ENCODE data around the gene SCAMP5.

SCAMP5 gene

GRCh38 chr15:75063338-75063737 is 68.0 kb downstream of the SCAMP5 start:
- Histone ChIP-seq H3K9ac (ENCODE audit: insufficient read length, low read depth) (no peak overlapping the region), H3K9me3 (ENCODE audit: insufficient read depth, low read length) (peaks cover 13% of the 10 kb centered on the region), H3K4me3 (ENCODE audit: insufficient read length, low read depth) (no peak overlapping the region), H3K27me3 (ENCODE audit: insufficient read depth, insufficient read length) (no peaks in the 10 kb centered on the region), H3K4me1 (ENCODE audit: insufficient read depth, insufficient read length) (peaks cover 3% of the 10 kb centered on the region), H3K36me3 (ENCODE audit: insufficient read depth, insufficient read length, low read length) (no peaks in the 10 kb centered on the region)
- DNase-seq (ENCODE audit: low read depth, low spot score): no peak
- TF ChIP-seq YY1 (IDR thresholded peaks at IDR 0.05; ENCODE audit: insufficient read depth, insufficient read length) (no peak), SUZ12 (IDR thresholded peaks at IDR 0.05; ENCODE audit: extremely low read depth, insufficient read depth, insufficient read length) (no peak), ZNF274 (IDR thresholded peaks at IDR 0.05; ENCODE audit: low read depth, low read length) (no peak)

DNA sequence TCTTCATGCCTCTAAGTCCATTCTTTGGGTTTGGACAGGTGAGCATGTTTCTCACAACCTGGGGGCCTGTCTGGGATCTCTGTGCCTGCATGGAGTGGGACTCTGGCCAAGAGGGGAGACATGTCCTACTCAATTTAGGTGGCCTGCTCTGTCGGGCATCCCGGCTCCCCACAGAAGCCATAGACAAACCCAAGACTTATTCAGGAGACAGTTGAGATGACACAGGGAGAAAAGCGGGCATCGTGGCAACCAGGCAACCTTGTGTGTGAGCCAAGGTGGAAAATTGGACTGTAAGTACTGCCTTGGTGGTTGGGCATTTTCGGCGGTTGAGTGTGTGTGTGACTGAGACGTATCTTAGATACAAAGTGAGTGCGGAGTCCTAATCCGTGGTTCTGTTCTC is 68.5 kb downstream of the SCAMP5 start:
- no peak for DNase-seq (ENCODE audit: low read depth, low spot score)
- Histone ChIP-seq H3K4me1 (ENCODE audit: insufficient read depth, insufficient read length) (no peaks in the 10 kb centered on the region), H3K9ac (ENCODE audit: insufficient read length, low read depth) (no peak overlapping the region), H3K27me3 (ENCODE audit: insufficient read depth, insufficient read length) (no peaks in the 10 kb centered on the region), H3K36me3 (ENCODE audit: insufficient read depth, insufficient read length, low read length) (no peaks in the 10 kb centered on the region), H3K4me3 (ENCODE audit: insufficient read length, low read depth) (no peak overlapping the region), H3K9me3 (ENCODE audit: insufficient read depth, low read length) (peaks cover 13% of the 10 kb centered on the region)
- TF ChIP-seq YY1 (IDR thresholded peaks at IDR 0.05; ENCODE audit: insufficient read depth, insufficient read length) (no peak), ZNF274 (IDR thresholded peaks at IDR 0.05; ENCODE audit: low read depth, low read length) (no peak), SUZ12 (IDR thresholded peaks at IDR 0.05; ENCODE audit: extremely low read depth, insufficient read depth, insufficient read length) (no peak)

DNA sequence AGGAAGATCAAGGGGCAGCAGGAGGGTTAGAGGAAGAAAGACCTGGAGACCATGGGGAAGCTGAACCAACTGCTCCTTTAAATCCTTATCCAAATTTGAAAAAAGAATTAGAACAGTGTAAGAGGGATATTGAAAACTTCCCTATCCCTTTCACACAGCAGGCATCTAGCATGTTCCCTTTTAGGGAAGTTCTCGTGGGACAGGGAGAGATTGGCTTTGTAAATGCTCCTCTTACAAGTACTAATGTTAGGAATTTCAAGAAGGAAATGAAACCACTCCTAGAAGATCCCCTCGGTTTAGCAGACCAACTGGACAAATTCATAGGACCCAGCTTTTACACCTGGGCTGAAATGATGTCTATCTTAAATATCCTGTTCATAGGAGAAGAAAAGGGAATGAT is 69.5 kb downstream of the SCAMP5 start:
- no peaks in the 10 kb centered on the region for H3K36me3 ChIP-seq (ENCODE audit: insufficient read depth, insufficient read length, low read length)
- H3K9ac ChIP-seq (ENCODE audit: insufficient read length, low read depth): no peak overlapping the region
- no peak overlapping the region for H3K4me3 ChIP-seq (ENCODE audit: insufficient read length, low read depth)
- no peak for DNase-seq (ENCODE audit: low read depth, low spot score)
- H3K27me3 ChIP-seq (ENCODE audit: insufficient read depth, insufficient read length): no peaks in the 10 kb centered on the region
- peaks cover 13% of the 10 kb centered on the region for H3K9me3 ChIP-seq (ENCODE audit: insufficient read depth, low read length)
- peaks cover 4% of the 10 kb centered on the region for H3K4me1 ChIP-seq (ENCODE audit: insufficient read depth, insufficient read length)
- TF ChIP-seq SUZ12 (IDR thresholded peaks at IDR 0.05; ENCODE audit: extremely low read depth, insufficient read depth, insufficient read length) (no peak), ZNF274 (IDR thresholded peaks at IDR 0.05; ENCODE audit: low read depth, low read length) (no peak), YY1 (IDR thresholded peaks at IDR 0.05; ENCODE audit: insufficient read depth, insufficient read length) (no peak)

DNA sequence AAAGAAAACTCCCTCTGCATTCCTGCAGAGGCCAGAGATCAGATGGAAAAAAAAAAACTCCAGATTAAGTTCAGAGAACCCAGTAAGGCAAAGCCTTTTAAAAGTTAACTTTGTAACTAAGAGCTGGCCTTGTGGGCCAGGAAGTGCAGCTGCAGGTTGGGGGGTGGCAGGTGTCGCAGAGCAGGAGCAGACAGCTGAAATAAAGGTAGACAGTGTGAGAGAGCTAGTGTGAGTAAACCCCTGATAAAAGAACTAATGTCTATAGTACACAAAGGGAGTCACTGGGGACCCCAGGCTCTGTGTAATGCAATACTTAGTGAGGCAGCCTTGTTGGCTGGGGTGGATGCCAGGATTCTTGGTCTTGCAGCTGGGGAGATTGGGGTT is 70.1 kb downstream of the SCAMP5 start:
- no peaks in the 10 kb centered on the region for H3K36me3 ChIP-seq (ENCODE audit: insufficient read depth, insufficient read length, low read length)
- peaks cover 13% of the 10 kb centered on the region for H3K9me3 ChIP-seq (ENCODE audit: insufficient read depth, low read length)
- no peak overlapping the region for H3K9ac ChIP-seq (ENCODE audit: insufficient read length, low read depth)
- peaks cover 4% of the 10 kb centered on the region for H3K4me1 ChIP-seq (ENCODE audit: insufficient read depth, insufficient read length)
- no peak for DNase-seq (ENCODE audit: low read depth, low spot score)
- TF ChIP-seq ZNF274 (IDR thresholded peaks at IDR 0.05; ENCODE audit: low read depth, low read length) (no peak), YY1 (IDR thresholded peaks at IDR 0.05; ENCODE audit: insufficient read depth, insufficient read length) (no peak), SUZ12 (IDR thresholded peaks at IDR 0.05; ENCODE audit: extremely low read depth, insufficient read depth, insufficient read length) (no peak)
- H3K27me3 ChIP-seq (ENCODE audit: insufficient read depth, insufficient read length): no peaks in the 10 kb centered on the region
- H3K4me3 ChIP-seq (ENCODE audit: insufficient read length, low read depth): no peak overlapping the region

GRCh38 chr15:75065851-75066509 is 70.6 kb downstream of the SCAMP5 start:
- no peak for TF ChIP-seq ZNF274 (IDR thresholded peaks at IDR 0.05; ENCODE audit: low read depth, low read length)
- no peak for TF ChIP-seq YY1 (IDR thresholded peaks at IDR 0.05; ENCODE audit: insufficient read depth, insufficient read length)
- no peak for TF ChIP-seq SUZ12 (IDR thresholded peaks at IDR 0.05; ENCODE audit: extremely low read depth, insufficient read depth, insufficient read length)
- peaks cover 7% of the 10 kb centered on the region for H3K4me1 ChIP-seq (ENCODE audit: insufficient read depth, insufficient read length)
- H3K4me3 ChIP-seq (ENCODE audit: insufficient read length, low read depth): no peak overlapping the region
- H3K9ac ChIP-seq (ENCODE audit: insufficient read length, low read depth): no peak overlapping the region
- peak; percentile 47 for DNase-seq (ENCODE audit: low read depth, low spot score)
- H3K9me3 ChIP-seq (ENCODE audit: insufficient read depth, low read length): peaks cover 13% of the 10 kb centered on the region
- no peaks in the 10 kb centered on the region for H3K36me3 ChIP-seq (ENCODE audit: insufficient read depth, insufficient read length, low read length)
- H3K27me3 ChIP-seq (ENCODE audit: insufficient read depth, insufficient read length): no peaks in the 10 kb centered on the region

- Histone ChIP-seq H3K4me3 (ENCODE audit: insufficient read length, low read depth) (no peak overlapping the region), H3K27me3 (ENCODE audit: insufficient read depth, insufficient read length) (no peaks in the 10 kb centered on the region), H3K9me3 (ENCODE audit: insufficient read depth, low read length) (peaks cover 13% of the 10 kb centered on the region), H3K4me1 (ENCODE audit: insufficient read depth, insufficient read length) (peaks cover 7% of the 10 kb centered on the region), H3K9ac (ENCODE audit: insufficient read length, low read depth) (no peak overlapping the region), H3K36me3 (ENCODE audit: insufficient read depth, insufficient read length, low read length) (no peaks in the 10 kb centered on the region)
- TF ChIP-seq ZNF274 (IDR thresholded peaks at IDR 0.05; ENCODE audit: low read depth, low read length): no peak
- TF ChIP-seq SUZ12 (IDR thresholded peaks at IDR 0.05; ENCODE audit: extremely low read depth, insufficient read depth, insufficient read length): no peak
- DNase-seq (ENCODE audit: low read depth, low spot score): no peak
These were observed 71.9 kb downstream of the SCAMP5 start for GRCh38 chr15:75067123-75067830.

- Histone ChIP-seq H3K27me3 (ENCODE audit: insufficient read depth, insufficient read length) (no peaks in the 10 kb centered on the region), H3K4me1 (ENCODE audit: insufficient read depth, insufficient read length) (peaks cover 7% of the 10 kb centered on the region), H3K9me3 (ENCODE audit: insufficient read depth, low read length) (peaks cover 13% of the 10 kb centered on the region), H3K4me3 (ENCODE audit: insufficient read length, low read depth) (no peak overlapping the region), H3K9ac (ENCODE audit: insufficient read length, low read depth) (no peak overlapping the region), H3K36me3 (ENCODE audit: insufficient read depth, insufficient read length, low read length) (no peaks in the 10 kb centered on the region)
- TF ChIP-seq SUZ12 (IDR thresholded peaks at IDR 0.05; ENCODE audit: extremely low read depth, insufficient read depth, insufficient read length) (no peak), ZNF274 (IDR thresholded peaks at IDR 0.05; ENCODE audit: low read depth, low read length) (no peak), YY1 (IDR thresholded peaks at IDR 0.05; ENCODE audit: insufficient read depth, insufficient read length) (no peak)
- DNase-seq (ENCODE audit: low read depth, low spot score): no peak
These were observed 73.4 kb downstream of the SCAMP5 start for GRCh38 chr15:75068748-75069147.
